Choroid plexus epithelial cell (primary cell): ENCODE data around the gene DNAH8.
"Not testable (repeated sequence)": the region's sequence is repeated elsewhere in the genome, so short reads cannot be mapped to it uniquely, and the experiment has no call there.

Experiments
- DNase-seq: peaks from one replicate; pipeline ENCODE4 v3.0.0-alpha.2; 2010; ENCODE audit warnings: low read depth
- H3K4me3 ChIP-seq: 2 replicates; pipeline ENCODE4 v1.5.1; 2011; ENCODE audit warnings: low read depth, mild to moderate bottlenecking, control low read depth, low read length, moderate library complexity
- TF ChIP-seq, protein P1 (sequence below): conservative IDR thresholded peaks from 2 replicates; pipeline ENCODE4 v1.5.1; 2011; ENCODE audit warnings: low read depth, mild to moderate bottlenecking, control low read depth, inconsistent platforms, low read length, moderate library complexity

DNAH8 gene

DNA sequence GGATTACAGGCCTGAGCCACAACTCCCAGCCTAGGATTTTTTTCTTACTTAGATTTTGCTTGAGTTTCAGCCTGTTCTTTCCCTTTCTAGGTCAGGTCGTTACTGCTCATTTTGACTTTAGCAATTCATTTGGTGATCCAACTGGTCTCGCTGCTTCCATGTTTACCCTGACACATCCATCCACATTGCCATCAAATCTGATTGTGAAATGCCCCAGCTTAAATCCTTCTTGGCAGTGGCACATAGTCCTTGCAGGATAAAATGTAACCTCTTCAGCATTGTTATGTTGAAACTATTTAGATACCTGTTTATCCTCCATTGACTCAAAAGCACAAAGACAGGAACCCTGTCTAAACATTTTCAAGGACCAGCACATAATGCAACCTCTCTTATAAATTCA is 77.2 kb downstream of the DNAH8 start:
- TF ChIP-seq, protein P1, sequence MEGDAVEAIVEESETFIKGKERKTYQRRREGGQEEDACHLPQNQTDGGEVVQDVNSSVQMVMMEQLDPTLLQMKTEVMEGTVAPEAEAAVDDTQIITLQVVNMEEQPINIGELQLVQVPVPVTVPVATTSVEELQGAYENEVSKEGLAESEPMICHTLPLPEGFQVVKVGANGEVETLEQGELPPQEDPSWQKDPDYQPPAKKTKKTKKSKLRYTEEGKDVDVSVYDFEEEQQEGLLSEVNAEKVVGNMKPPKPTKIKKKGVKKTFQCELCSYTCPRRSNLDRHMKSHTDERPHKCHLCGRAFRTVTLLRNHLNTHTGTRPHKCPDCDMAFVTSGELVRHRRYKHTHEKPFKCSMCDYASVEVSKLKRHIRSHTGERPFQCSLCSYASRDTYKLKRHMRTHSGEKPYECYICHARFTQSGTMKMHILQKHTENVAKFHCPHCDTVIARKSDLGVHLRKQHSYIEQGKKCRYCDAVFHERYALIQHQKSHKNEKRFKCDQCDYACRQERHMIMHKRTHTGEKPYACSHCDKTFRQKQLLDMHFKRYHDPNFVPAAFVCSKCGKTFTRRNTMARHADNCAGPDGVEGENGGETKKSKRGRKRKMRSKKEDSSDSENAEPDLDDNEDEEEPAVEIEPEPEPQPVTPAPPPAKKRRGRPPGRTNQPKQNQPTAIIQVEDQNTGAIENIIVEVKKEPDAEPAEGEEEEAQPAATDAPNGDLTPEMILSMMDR: no peak
- H3K4me3 ChIP-seq: no peak overlapping the region
- DNase-seq: no peak

- TF ChIP-seq, protein P1: no peak
- no peak overlapping the region for H3K4me3 ChIP-seq
Measured at GRCh38 chr6:38794682-38795081, 79.6 kb downstream of the DNAH8 start.

GRCh38 chr6:38796006-38796405 is 80.9 kb downstream of the DNAH8 start:
- DNase-seq: no peak
- no peak overlapping the region for H3K4me3 ChIP-seq
- TF ChIP-seq, protein P1: no peak

More at GRCh38 chr6:38794682-38795081, 79.6 kb downstream of the DNAH8 start:
- DNase-seq: no peak

DNA sequence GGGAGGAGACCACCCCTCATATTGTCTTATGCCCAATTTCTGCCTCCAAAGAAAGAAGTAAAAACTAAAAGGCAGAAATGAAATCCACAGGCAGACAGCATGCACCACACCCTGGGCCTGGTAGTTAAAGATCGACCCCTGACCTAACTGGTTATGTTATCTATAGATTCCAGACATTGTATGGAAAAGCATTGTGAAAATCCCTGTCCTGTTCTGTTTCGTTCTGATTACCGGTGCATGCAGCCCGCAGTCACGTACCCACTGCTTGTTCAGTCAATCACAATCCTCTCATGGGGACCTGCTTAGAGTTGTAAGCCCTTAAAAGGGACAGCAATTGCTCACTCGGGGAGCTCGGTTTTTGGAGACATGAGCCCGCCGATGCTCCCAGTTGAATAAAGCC is 81.3 kb downstream of the DNAH8 start:
- H3K4me3 ChIP-seq, DNase-seq: not testable (repeated sequence)

DNA sequence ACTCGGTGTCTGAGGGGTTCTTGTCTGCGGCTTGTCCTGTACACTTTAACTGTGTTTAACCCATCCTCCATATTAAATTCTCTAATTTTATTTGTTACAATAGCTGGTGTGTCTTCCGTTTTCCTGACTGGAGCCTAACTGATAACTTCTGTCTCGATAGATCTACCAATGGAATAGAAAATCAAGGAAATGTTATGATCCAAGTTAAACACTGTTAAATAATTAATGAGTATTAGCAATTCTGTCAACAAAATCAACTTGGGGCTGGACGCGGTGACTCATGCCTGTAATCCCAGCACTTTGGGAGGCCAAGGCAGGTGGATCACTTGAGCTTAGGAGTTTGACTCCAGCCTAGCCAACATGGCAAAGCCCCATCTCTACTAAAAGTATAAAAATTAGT is 81.7 kb downstream of the DNAH8 start:
- H3K4me3 ChIP-seq: no peak overlapping the region
- TF ChIP-seq, protein P1: no peak
- no peak for DNase-seq

GRCh38 chr6:38797391-38797790 is 82.3 kb downstream of the DNAH8 start:
- DNase-seq: no peak
- TF ChIP-seq, protein P1: no peak
- H3K4me3 ChIP-seq: no peak overlapping the region

DNA sequence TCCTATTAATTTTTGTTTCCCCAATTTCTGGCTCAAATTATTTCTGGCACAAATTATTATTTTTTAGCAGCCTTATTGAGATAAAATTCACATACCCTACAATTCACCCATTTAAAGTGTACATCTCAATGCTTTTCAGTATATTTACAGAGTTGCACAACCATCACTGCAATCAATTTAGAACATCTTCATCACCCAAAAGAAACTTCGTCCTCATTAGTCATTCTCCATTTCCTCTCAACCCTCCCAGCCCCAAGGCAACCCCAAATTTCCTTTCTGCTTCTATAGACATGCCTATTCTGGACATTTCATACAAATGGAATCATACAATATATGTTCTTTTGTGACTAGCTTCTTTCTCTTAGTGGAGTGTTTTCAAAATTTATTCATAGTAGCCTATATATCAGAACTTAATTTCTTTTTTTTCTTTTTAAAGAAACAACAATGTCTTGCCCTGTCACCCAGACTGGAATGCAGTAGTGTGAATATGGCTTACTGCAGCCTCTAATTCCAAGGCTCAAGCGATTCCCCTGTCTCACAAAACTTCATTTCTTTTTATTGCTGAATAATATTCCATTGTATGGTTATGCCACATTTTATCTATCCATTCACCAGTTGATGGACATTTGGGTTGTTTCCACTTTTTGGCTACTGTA is 84.5 kb downstream of the DNAH8 start:
- no peak for DNase-seq
- H3K4me3 ChIP-seq: no peak overlapping the region
- TF ChIP-seq, protein P1: no peak
